SJSA1 (cell line): ENCODE measurements around the gene ALDH9A1. TPM values are rescaled to one million over a fixed set of nuclear protein-coding genes. Genes with fewer than 3 reads are reported as not detected.
"Not testable (repeated sequence)": the region's sequence is repeated elsewhere in the genome, so short reads cannot be mapped to it uniquely, and the experiment has no call there.

Source experiments
- DNase-seq, 2 experiments: peaks; one replicate each; pipeline ENCODE4 v3.0.0-alpha.2; 2015 to 2020; ENCODE audit warnings: low spot score in 2 of 2, low read depth in 1 of 2
- H3K27ac ChIP-seq: fragments of 250-450 bp; sonication (Bioruptor Pico); 2 replicates; pipeline ENCODE4 v1.5.1; 2020; ENCODE audit warnings: mild to moderate bottlenecking, moderate library complexity
- H3K27me3 ChIP-seq: fragments of 250-450 bp; sonication (Bioruptor Pico); replicated peaks from 2 replicates; pipeline ENCODE4 v1.5.1; 2020; ENCODE audit warnings: mild to moderate bottlenecking, moderate library complexity
- H3K36me3 ChIP-seq: fragments of 250-450 bp; sonication (Bioruptor Pico); 2 replicates; pipeline ENCODE4 v1.5.1; 2020; ENCODE audit warnings: mild to moderate bottlenecking
- H3K4me1 ChIP-seq: fragments of 250-450 bp; sonication (Bioruptor Pico); replicated peaks from 2 replicates; pipeline ENCODE4 v1.6.1; 2021; ENCODE audit warnings: mild to moderate bottlenecking
- H3K4me3 ChIP-seq: fragments of 250-450 bp; sonication (Bioruptor Pico); 2 replicates; pipeline ENCODE4 v1.5.1; 2020; ENCODE audit warnings: mild to moderate bottlenecking
- H3K9me3 ChIP-seq: fragments of 250-450 bp; sonication (Bioruptor Pico); replicated peaks from 2 replicates; pipeline ENCODE4 v1.5.1; 2020; ENCODE audit warnings: mild to moderate bottlenecking
- total RNA-seq: library from RNA; depleted of rRNA; stranded (reverse); fragments of >200 nt; shearing (Covaris generic); gene quantifications from 2 replicates; pipeline ENCODE4 v1.2.3, GENCODE V29; 2014; rRNA removed

Gene ALDH9A1
- 52.0 and 72.4 TPM in 2 replicates for total RNA-seq

GRCh38 chr1:165697881-165698760 lies at the start of gene ALDH9A1:
Gene ALDH9A1, minus strand, starts transcription at chr1:165698562. Its CDS starts 4 bp downstream, at chr1:165698558.
- Histone ChIP-seq H3K4me3 (peak within 1 kb of the TSS; percentile 67), H3K27ac (peak within 1 kb of the TSS; percentile 79), H3K27me3 (no peaks in the 10 kb centered on the region), H3K9me3 (no peaks in the 10 kb centered on the region), H3K36me3 (peaks cover 3% of the 10 kb centered on the region; the same call in 1 of the 2 replicates), H3K4me1 (peaks cover 20% of the 10 kb centered on the region)
- DNase-seq: peak; percentile 86 to 91

DNA sequence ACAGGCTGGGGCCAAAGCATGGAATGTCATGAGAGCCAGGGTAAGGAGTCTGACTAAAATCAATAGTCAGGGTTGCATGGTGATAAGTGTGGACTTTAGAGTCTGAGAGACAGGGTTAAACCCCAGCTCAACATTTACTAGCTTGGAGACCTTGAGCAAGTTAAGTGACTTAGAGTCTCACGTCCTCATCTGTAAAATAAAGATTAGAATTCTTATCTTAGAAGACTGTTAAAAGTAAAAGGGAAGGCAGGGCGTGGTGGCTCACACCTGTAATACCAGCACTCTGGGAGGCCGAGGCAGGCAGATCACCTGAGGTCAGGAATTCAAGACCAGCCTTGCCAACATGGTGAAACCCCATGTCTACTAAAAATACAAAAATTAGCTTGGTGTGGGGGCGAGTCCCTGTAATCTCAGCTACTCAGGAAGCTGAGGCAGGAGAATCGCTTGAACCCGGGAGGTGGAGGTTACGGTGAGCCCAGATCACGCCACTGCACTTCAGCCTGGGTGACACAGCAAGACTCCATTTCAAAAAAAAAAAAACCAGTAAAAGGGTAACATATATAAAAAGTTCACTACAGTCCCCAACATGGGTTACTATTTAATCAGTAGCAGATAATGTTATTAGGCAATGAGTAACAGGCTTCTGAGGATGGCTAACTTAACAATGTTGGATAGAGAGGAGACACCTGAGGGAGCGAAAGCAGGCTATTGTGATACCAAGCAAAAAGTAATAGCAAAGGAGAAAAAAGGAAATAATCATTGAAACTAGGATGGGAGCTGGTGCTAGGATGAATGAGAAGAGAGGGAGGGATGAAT lies 49.5 kb upstream of the ALDH9A1 start:
- Histone ChIP-seq H3K4me1 (no peaks in the 10 kb centered on the region), H3K27me3 (no peaks in the 10 kb centered on the region), H3K27ac (no peak overlapping the region), H3K4me3 (no peak overlapping the region), H3K9me3 (no peaks in the 10 kb centered on the region), H3K36me3 (peaks cover 46% of the 10 kb centered on the region)
- no peak for DNase-seq

DNA sequence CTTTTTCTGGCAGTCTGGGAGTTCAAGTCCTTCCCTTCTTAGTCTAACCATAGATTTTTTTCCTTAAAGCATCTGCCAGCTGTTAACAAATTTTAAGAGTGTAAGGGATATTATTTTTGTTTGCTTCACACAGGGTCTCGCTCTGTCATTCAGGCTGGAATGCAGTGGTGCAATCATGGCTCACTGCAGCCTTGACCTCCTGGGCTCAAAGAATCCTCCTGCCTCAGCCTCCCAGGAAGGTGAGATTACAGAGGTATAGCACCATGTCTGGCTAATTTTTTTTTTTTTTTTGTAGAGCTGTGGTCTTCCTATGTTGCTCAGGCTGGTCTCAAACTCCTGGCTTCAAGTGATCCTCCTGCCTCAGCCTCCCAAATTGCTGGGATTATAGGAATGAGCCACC lies 46.6 kb upstream of the ALDH9A1 start:
- H3K9me3 ChIP-seq, H3K4me3 ChIP-seq, H3K27me3 ChIP-seq, H3K4me1 ChIP-seq, H3K27ac ChIP-seq, DNase-seq: not testable (repeated sequence)
- peaks cover 57% of the 10 kb centered on the region for H3K36me3 ChIP-seq

DNA sequence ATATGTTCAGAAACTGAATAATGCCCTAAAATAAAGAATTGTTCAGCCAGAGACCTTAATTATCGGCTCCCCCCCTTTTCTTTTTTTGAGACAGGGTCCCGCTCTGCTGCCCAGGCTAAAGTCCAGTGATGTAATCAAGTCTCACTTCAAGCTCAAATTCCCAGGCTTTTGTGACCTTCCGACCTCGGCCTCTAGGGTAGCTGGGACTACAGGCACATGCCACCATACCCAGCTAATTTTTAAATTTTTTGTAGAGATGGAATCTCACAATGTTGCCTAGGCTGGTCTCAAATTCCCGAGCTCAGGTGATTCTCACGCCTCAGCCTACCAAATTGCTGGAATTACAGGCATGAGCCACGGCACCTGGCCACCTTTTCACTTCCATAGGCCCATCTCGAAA lies 43.8 kb upstream of the ALDH9A1 start:
- H3K4me1 ChIP-seq: no peaks in the 10 kb centered on the region
- H3K9me3 ChIP-seq: no peaks in the 10 kb centered on the region
- no peak overlapping the region for H3K4me3 ChIP-seq
- H3K27ac ChIP-seq: no peak overlapping the region
- H3K36me3 ChIP-seq: peaks cover 70% of the 10 kb centered on the region
- no peak for DNase-seq
- no peaks in the 10 kb centered on the region for H3K27me3 ChIP-seq

DNA sequence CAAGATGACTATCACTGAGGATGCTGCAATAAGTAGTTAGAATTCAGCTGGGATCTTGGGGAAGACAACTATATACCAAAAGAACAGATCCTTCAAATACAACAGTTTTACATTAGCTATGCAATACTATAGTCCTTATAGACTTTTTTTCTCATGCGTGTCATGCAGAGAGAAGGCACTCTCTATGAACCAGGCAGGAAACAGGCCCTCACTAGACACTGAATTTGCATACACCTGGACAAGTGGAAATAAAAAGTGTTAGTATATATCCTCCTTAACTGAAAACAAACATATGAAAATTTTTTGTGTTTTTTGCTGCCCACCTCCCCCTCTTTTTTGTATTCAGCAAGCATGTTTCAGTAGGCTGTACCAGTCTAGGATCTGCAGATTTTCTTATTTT lies 40.4 kb upstream of the ALDH9A1 start:
- Histone ChIP-seq H3K27ac (no peak overlapping the region), H3K9me3 (no peaks in the 10 kb centered on the region), H3K36me3 (peaks cover 60% of the 10 kb centered on the region), H3K4me3 (no peak overlapping the region), H3K27me3 (no peaks in the 10 kb centered on the region), H3K4me1 (no peaks in the 10 kb centered on the region)
- no peak for DNase-seq

GRCh38 chr1:165737196-165737595 lies 38.8 kb upstream of the ALDH9A1 start:
- Histone ChIP-seq H3K36me3 (peaks cover 50% of the 10 kb centered on the region), H3K4me3 (no peak overlapping the region), H3K4me1 (no peaks in the 10 kb centered on the region), H3K9me3 (no peaks in the 10 kb centered on the region), H3K27ac (no peak overlapping the region), H3K27me3 (no peaks in the 10 kb centered on the region)
- no peak for DNase-seq

DNA sequence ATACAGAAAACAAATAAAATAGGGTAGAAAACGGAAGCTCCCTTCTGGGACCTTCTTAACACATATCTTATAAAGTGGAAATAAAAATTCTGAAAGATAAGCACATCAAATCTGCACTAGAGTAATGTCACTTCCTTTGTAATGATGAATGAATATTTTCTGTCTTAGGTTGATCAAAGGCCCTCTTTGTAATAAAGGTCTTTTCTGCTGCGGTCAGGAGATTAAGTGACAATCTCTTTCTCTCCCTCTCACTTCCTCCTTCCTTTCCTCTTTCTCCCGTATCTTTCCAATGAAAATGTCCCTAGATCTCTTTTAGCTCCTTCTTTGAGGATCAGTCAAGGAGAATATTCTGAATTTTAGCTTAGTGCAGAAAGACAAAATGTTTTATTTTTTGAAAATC lies 36.5 kb upstream of the ALDH9A1 start:
- Histone ChIP-seq H3K27me3 (no peaks in the 10 kb centered on the region), H3K27ac (no peak overlapping the region), H3K9me3 (no peaks in the 10 kb centered on the region), H3K4me3 (no peak overlapping the region), H3K4me1 (no peaks in the 10 kb centered on the region), H3K36me3 (peaks cover 35% of the 10 kb centered on the region)
- no peak for DNase-seq

DNA sequence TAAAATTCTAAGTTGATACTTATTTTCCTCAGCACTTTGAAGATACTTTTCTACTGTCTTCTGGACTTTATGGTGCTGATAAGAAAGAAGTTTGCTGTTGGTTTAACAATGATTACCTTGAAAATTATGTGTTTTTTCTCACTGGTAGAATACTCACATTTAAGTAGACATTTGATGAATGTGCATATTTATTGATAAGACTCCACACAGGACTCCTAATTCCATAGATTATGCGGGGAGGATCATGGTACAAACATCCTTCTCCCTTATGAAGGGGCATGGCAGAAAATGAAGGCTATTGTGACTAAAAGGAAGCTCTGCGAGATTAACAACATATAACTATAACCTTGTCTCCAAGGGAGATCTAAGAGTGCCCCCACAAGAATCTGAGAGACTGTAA lies 28.5 kb upstream of the ALDH9A1 start:
- Histone ChIP-seq H3K4me1 (no peaks in the 10 kb centered on the region), H3K27ac (no peak overlapping the region), H3K36me3 (peaks cover 36% of the 10 kb centered on the region), H3K9me3 (no peaks in the 10 kb centered on the region), H3K27me3 (no peaks in the 10 kb centered on the region), H3K4me3 (no peak overlapping the region)
- DNase-seq: no peak

DNA sequence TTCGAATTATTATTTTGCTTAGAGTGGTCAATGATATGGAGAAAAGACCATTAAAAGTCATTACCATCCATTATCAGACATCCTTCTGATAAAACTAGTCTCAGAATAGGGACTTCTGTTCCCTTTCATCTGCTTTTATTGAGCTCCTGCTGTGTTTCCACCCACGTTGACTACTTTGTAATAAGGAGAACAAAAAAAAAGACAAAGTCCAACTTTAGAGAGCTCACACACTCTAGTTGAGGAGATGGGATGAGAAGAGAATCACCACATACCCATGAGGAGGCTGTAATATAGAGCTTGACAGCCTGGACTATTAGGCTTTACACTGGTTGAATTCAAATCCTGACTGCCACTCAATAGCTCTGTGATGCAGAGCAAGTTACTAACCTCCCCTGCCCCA lies 27.8 kb upstream of the ALDH9A1 start:
- DNase-seq: no peak
- H3K9me3 ChIP-seq: no peaks in the 10 kb centered on the region
- H3K36me3 ChIP-seq: peaks cover 32% of the 10 kb centered on the region
- H3K4me3 ChIP-seq: no peak overlapping the region
- H3K4me1 ChIP-seq: no peaks in the 10 kb centered on the region
- no peak overlapping the region for H3K27ac ChIP-seq
- no peaks in the 10 kb centered on the region for H3K27me3 ChIP-seq

DNA sequence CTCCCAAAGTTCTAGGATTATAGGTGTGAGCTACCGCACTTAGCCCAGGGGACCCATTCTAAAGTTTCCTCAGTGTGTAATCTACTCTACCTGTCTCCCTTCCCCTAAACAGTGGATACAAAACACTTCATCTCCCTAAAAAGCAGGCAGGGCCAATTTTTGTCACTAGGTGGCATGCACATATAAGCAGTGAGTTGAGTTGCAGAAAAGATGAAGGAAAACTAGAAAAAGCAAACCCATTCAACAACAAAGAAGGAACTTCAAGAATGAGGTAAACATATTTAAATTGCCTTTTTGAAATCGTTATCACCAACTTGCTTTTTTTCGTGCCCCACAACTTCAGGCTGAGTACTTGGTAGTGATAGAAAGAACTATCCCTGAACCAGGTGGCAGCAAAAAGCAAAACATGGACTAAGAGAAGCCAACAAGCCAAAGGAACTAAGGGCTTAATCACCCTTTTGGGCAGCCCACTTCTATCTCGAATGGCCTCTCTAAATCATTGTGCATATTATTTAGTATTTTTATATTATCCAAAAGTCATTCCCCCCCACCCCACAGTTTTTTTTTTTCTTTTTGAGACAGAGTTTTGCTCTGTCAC lies 19.7 kb upstream of the ALDH9A1 start:
- H3K27me3 ChIP-seq: no peaks in the 10 kb centered on the region
- H3K36me3 ChIP-seq: no peaks in the 10 kb centered on the region
- no peaks in the 10 kb centered on the region for H3K4me1 ChIP-seq
- peak in 1 of 2 experiments; percentile 57 for DNase-seq
- H3K27ac ChIP-seq: no peak overlapping the region
- no peak overlapping the region for H3K4me3 ChIP-seq
- H3K9me3 ChIP-seq: no peaks in the 10 kb centered on the region

DNA sequence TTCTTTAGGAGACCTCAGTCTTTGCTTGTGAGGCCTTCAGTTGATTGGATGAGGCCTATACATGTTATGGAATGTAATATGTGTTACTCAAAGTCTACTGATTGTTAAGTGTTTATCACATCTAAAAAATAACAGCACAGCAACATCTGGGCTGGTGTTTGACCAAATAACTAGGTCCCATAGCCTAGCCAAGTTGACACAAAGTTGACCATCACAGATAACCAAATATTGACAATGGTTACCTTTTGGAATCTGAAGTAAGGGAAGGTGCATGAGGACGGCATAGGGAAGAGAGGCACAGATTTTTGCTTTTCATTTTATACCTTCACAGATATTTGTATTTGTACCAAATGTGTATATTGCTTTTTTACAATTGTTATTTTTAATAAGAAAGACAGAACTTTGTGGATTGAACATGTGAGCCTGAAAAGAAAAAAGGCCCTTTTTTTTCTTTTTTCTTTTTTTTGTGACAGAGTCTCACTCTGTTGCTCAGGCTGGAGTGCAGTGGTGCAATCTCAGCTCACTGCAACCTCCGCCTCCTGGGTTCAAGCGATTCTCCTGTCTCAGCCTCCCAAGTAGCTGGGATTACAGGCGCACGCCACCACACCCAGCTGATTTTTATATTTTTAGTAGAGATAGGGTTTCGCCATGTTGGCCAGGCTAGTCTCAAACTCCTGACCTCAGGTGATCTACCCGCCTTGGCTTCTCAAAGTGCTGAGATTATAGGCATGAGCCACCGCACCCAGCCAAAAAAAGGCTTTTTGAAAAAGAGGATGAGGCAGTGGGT lies 18.1 kb upstream of the ALDH9A1 start:
- not testable (repeated sequence) for H3K27me3 ChIP-seq, H3K9me3 ChIP-seq, H3K4me3 ChIP-seq, DNase-seq, H3K4me1 ChIP-seq, H3K27ac ChIP-seq, H3K36me3 ChIP-seq

- H3K9me3 ChIP-seq: no peaks in the 10 kb centered on the region
- no peak overlapping the region for H3K27ac ChIP-seq
- no peaks in the 10 kb centered on the region for H3K4me1 ChIP-seq
- H3K4me3 ChIP-seq: no peak overlapping the region
- no peak for DNase-seq
- H3K36me3 ChIP-seq: no peaks in the 10 kb centered on the region
- no peaks in the 10 kb centered on the region for H3K27me3 ChIP-seq
These were observed 14.4 kb upstream of the ALDH9A1 start for GRCh38 chr1:165712764-165713163.

DNA sequence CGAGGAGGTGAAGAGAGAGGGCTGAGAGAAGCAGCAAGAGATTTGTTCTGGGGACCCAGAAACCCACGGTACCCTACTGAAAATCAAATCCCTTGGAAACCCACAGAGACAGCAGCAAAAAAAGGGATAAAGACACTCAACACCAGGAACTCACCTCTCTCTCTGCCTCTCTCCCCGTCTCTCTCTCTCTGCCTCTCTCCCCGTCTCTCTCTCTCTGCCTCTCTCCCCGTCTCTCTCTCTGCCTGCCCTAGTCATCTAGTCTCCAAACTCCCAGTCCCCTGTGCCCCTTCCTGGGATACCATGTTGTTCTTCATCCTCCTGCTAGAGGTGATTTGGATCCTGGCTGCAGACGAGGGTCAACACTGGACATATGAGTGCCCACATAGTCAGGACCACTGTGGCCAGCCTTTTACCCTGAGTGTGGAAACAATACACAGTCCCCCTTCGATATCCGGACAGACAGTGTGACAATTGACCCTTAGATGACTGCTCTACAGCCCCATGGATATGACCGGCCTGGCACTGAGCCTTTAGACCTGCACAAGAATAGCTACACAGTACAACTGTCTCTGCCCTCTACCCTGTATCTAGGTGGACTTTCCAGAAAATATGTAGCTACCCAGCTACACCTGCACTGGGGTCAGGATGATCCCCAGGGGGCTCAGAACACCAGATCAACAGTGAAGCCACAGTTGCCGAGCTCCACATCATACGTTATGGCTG lies 9.8 kb upstream of the ALDH9A1 start:
- Histone ChIP-seq H3K36me3 (no peaks in the 10 kb centered on the region), H3K4me1 (no peaks in the 10 kb centered on the region), H3K27me3 (no peaks in the 10 kb centered on the region; the same call in 1 of the 2 replicates), H3K4me3 (no peak overlapping the region), H3K27ac (no peak overlapping the region), H3K9me3 (no peaks in the 10 kb centered on the region)
- no peak for DNase-seq
